Motor neuron (in vitro differentiated cells): ENCODE data around the gene LAMTOR4. TPM values are rescaled to one million over a fixed set of nuclear protein-coding genes. Genes with fewer than 3 reads are reported as not detected.
A peak's percentile ranks its signal among the peaks of the same experiment; 100 is the strongest.

Experiments
- ATAC-seq, 8 experiments: fragments of 200-7000 bp; cut with Tn5 transposase; replicated peaks in 6 of 8; 2 replicates each; pipeline ENCODE4 v1.8.0; 2021; ENCODE audit warnings: mild to moderate bottlenecking in 8 of 8, moderate library complexity in 8 of 8
- H3K27ac ChIP-seq, 2 donors: fragments of 250-450 bp; sonication (Bioruptor Pico); 2 replicates each; pipeline ENCODE4 v1.9.0; 2021; ENCODE audit warnings: antibody characterized with exemption in 2 of 2, mild to moderate bottlenecking in 2 of 2, moderate library complexity in 1 of 2
- H3K4me1 ChIP-seq, 2 donors: fragments of 250-450 bp; sonication (Bioruptor Pico); replicated peaks in 1 of 2; 2 replicates each; pipeline ENCODE4 v1.6.1; 2021; ENCODE audit warnings: antibody characterized with exemption in 2 of 2, mild to moderate bottlenecking in 2 of 2, moderate library complexity in 1 of 2
- H3K4me3 ChIP-seq, 5 donors: fragments of 250-450 bp; sonication (Bioruptor Pico); 2 replicates each; pipeline ENCODE4 v1.9.0; 2021; ENCODE audit warnings: antibody characterized with exemption in 5 of 5, mild to moderate bottlenecking in 5 of 5, moderate library complexity in 4 of 5
- WGBS, 10 experiments: fragments of 450-650 bp; shearing (Covaris generic); methylation state at CpG; one replicate each; pipeline ENCODE4 v1.0.0; 2022; 5-methylcytosine and 5-hydroxymethylcytosine counted together
- in situ Hi-C, 9 experiments: fragments of 400-800 bp; cut with MboI; loops; one replicate each; pipeline ENCODE4 v1.15.0; 2021; ENCODE audit warnings: low sequenced_read_pairs in 9 of 9, low pct_unique_long_range_greater_than_20kb in 2 of 9; ENCODE audit not compliant: unreplicated experiment in 9 of 9
- total RNA-seq, 8 experiments: library from RNA; unstranded; fragments of 300-600 nt; gene quantifications; 2 replicates each; pipeline versions ENCODE4 v1.2.3 to v1.2.4, GENCODE V29; 2022

The LAMTOR4 gene
- total RNA-seq = 100 to 1,000 TPM in 5 of 8 experiments, 10 to 100 TPM in 3; 74.0 to 145 (median 111) TPM

GRCh38 chr7:100148559-100149328, at the start of gene LAMTOR4:
Gene LAMTOR4, plus strand, starts transcription at chr7:100148918. Its CDS starts 55 bp downstream, at chr7:100148973.
- H3K27ac ChIP-seq = peak within 1 kb of the TSS; percentile 78 to 80
- H3K4me1 ChIP-seq = peaks cover 7 to 9% of the 10 kb centered on the region in 2 donors
- 0 to 1% (median 0%) methylated on average over 1 to 14 of the region's 46 CpGs; no CpG with 5 or more reads in 6 of the 10 experiments for WGBS, 10 experiments
- peak; percentile 97 to 98 (median 98) for ATAC-seq
- peak within 1 kb of the TSS; percentile 68 to 90 (median 73) for H3K4me3 ChIP-seq
- in situ Hi-C loops = loop anchor here in 1 of 9 experiments (10.0 kb wide), 1 partner anchor 66 kb away; the partner anchor contains the start of gene PVRIG

DNA sequence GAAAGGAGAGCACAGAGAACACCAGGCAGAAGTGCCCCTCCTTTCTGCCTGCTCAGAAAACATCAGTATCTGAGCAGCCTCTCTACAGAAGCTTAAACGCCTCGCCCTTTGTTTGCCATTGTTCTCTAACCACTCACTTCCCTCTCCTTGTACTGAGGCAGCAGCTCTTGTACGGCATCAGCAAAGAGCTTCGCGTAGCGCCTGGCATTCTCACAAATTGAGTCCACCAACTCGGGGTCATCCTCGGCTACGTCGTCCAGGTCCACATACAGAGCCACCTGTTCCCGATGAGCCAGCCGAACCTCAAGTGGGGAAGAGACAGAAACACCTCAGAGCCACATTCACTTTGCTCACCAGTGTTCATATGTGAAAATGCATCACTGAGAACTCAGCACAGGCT, 49.3 kb upstream of the LAMTOR4 start:
- in situ Hi-C loops = no loop called here
- peak overlapping the region; percentile 75 to 93 for H3K27ac ChIP-seq
- peaks cover 14 to 15% of the 10 kb centered on the region in 2 donors for H3K4me1 ChIP-seq
- peak overlapping the region; percentile 49 to 78 (median 68) for H3K4me3 ChIP-seq
- ATAC-seq = no peak
- 63 to 100% (median 81%) methylated on average over 1 to 11 of the region's 12 CpGs; no CpG with 5 or more reads in 2 of the 10 experiments for WGBS, 10 experiments

DNA sequence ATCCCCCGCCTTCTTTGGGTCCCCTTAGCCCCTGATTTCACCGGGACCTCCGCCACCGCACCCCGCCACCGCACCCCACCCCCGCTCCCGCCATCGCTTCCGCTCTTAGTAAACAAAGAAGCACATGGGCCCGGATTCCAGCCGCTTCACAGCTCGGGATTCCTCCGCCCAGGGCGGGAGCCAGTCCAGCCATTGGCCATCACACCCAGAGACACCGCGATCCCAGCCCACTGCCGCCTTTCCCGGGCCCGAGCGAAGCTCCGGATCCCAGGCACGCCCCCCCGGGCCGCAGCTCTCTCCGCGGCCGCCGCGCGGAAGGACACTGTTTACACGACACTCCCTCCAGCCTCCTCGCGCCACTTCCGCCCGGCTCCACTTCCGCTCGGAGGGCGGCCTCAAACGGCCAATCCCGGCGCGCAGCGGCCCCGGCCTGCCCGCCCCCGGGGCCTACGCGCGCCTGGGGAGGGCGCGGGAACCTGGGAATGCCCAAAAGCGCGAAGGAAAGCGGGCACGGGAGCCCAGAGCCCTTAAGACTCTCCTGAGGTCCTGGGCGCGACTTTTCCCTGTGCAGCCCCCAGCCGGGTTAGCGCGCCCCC, 48.2 kb upstream of the LAMTOR4 start:
- WGBS, 10 experiments = 0 to 1% methylated on average over 4 to 28 of the region's 61 CpGs; no CpG with 5 or more reads in 8 of the 10 experiments
- in situ Hi-C loops = no loop called here
- ATAC-seq = peak; percentile 66 to 76 (median 72)
- peak overlapping the region; percentile 75 to 93 for H3K27ac ChIP-seq
- peak overlapping the region; percentile 49 to 78 (median 68) for H3K4me3 ChIP-seq
- peaks cover 14 to 15% of the 10 kb centered on the region in 2 donors for H3K4me1 ChIP-seq

DNA sequence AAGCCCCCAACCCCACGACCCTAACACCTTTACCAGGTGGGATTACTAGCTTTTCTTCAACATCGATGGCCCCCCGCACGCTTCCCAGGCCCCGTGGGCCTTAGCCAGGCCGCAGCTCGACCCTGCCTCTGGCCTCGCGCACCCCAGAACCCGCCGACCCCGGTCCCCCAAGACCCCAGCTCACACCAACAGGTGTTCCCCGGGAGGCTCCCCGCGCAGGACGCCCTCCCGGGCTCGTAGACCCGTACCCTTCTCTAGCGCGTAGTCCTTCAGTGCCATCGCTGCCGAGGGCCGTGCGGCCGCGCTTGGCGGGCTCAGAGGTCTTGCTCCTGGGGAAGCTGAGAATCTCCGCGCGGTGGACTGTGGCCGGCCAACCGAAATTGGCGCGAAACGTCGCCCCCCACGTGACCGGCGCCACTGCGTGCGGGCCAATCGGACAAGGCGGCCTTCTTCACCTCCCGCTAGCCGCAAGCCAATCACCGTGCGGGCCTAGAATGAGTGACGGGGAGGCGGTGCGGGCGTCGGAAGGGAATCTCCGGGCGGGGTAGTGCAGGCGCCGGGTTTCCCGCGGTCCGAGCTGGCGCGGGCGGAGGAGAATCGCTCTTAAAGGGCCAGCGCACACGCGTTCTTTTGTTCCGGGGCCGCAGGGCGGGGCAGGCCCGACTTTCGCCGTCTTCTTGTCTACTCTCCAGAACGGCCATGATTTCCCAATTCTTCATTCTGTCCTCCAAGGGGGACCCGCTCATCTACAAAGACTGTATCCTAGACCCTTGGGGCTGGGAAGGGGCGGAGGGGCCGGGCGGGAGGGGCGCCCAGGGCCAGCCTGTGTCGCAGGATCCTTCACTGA, 47.5 kb upstream of the LAMTOR4 start, which contains the start of the genes AP4M1 and MCM7:
AP4M1 (plus strand) TSS at position 628 of the 847 bp plus-strand sequence; CDS start at position 700, 72 bp downstream.
MCM7 (minus strand) TSS at position 382 of the 847 bp plus-strand sequence; CDS start at position 279, 103 bp downstream.
- in situ Hi-C loops = no loop called here
- peak; percentile 74 to 84 (median 80) for ATAC-seq

GRCh38 chr7:100102950-100103840, 45.5 kb upstream of the LAMTOR4 start:
- Histone ChIP-seq H3K4me1 (peaks cover 14 to 15% of the 10 kb centered on the region in 2 donors), H3K4me3 (no peak overlapping the region), H3K27ac (no peak overlapping the region)
- in situ Hi-C loops = no loop called here
- ATAC-seq = no peak
- 81 to 100% (median 90%) methylated on average over 1 to 4 of the region's 17 CpGs; no CpG with 5 or more reads in 5 of the 10 experiments for WGBS, 10 experiments

More for the DNA sequence above, 47.5 kb upstream of the LAMTOR4 start, which contains the start of the genes AP4M1 and MCM7:
- Histone ChIP-seq H3K4me3 (peak within 1 kb of the TSS; percentile 49 to 78 (median 68)), H3K4me1 (peaks cover 14 to 15% of the 10 kb centered on the region in 2 donors), H3K27ac (peak within 1 kb of the TSS; percentile 85 to 93)
- 0 to 2% (median 0%) methylated on average over 1 to 13 of the region's 80 CpGs; no CpG with 5 or more reads in 7 of the 10 experiments for WGBS, 10 experiments

DNA sequence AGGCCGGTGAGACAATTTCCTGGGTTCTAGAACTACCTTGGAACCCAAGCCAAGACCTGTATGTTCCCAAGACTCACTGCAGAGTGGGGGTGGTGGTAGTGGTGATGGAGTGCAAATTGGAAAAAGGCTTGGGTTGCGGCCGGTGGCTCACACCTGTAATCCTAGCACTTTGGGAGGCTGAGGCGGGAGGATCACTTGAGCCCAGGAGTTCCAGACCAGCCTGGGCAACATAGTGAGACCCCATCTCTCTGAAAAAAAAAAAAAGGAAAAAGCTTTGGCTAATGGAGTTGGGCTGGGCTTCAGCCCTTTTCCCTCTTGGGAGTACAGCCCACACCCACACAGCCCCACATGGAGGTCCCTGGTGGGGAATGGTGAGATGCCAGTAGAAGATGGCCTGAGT, 43.2 kb upstream of the LAMTOR4 start:
- no peak overlapping the region for H3K4me3 ChIP-seq
- 92 to 100% methylated on average over 1 to 2 of the region's 4 CpGs; no CpG with 5 or more reads in 8 of the 10 experiments for WGBS, 10 experiments
- peaks cover 4% of the 10 kb centered on the region in 2 donors for H3K4me1 ChIP-seq
- in situ Hi-C loops = no loop called here
- H3K27ac ChIP-seq = no peak overlapping the region
- ATAC-seq = no peak

DNA sequence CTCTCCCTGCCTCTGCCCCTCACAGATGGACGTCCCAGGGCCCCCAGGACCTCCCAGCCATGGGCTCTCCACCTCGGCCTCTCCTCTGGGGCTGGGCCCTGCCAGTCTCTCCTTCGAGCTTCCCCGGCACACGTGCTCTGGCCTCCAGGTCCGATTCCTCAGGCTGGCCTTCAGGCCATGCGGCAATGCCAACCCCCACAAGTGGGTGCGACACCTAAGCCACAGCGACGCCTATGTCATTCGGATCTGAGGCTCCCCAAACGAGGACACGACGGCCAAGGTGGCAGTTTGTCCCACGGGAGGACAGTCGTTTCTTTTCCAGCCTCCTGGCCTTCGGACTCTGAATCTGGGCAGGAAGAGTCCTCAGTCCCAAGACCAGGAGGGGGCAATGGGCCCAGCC, 42.1 kb upstream of the LAMTOR4 start:
- peaks cover 4% of the 10 kb centered on the region in 2 donors for H3K4me1 ChIP-seq
- WGBS, 10 experiments = 25 to 90% (median 83%) methylated on average over 2 to 12 of the region's 17 CpGs; no CpG with 5 or more reads in 5 of the 10 experiments
- H3K4me3 ChIP-seq = no peak overlapping the region
- no peak overlapping the region for H3K27ac ChIP-seq
- in situ Hi-C loops = no loop called here
- no peak for ATAC-seq

- in situ Hi-C loops = no loop called here
- no peak overlapping the region for H3K27ac ChIP-seq
- peaks cover 4% of the 10 kb centered on the region in 2 donors for H3K4me1 ChIP-seq
- peak in 3 of 8 experiments; percentile 2 to 12 (median 9) for ATAC-seq
- WGBS, 10 experiments = 60 to 100% (median 100%) methylated on average over 1 to 4 of the region's 25 CpGs; no CpG with 5 or more reads in 5 of the 10 experiments
- H3K4me3 ChIP-seq = no peak overlapping the region
Observed at GRCh38 chr7:100107125-100107737, 41.5 kb upstream of the LAMTOR4 start.

DNA sequence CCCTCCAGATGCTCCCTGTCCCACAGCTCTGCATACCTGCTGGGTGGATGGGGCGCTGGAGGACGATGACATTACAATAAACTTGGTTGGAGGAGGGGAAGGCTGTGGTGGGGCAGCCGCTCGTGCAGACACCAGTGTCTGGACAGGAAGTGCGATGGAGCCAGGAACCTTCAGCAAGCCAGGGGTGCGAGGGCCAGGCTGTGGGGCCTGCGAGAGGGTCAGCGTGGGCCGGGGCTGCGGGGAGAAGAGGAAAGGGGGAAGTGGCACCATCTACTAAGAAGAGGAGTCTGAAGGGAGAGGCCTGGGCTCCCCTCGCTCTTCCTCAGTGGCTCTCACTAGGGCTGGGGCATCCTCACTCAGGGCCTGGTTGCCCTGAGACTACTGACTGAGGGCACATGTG, 40.8 kb upstream of the LAMTOR4 start:
- WGBS, 10 experiments = 80 to 100% (median 98%) methylated on average over 1 to 4 of the region's 11 CpGs; no CpG with 5 or more reads in 6 of the 10 experiments
- ATAC-seq = peak in 1 of 8 experiments; percentile 25
- in situ Hi-C loops = no loop called here

GRCh38 chr7:100109521-100110163, 39.1 kb upstream of the LAMTOR4 start:
- Histone ChIP-seq H3K4me3 (no peak overlapping the region), H3K4me1 (no peaks in the 10 kb centered on the region), H3K27ac (no peak overlapping the region)
- WGBS, 10 experiments = 50 to 100% (median 86%) methylated on average over 1 to 9 of the region's 12 CpGs; no CpG with 5 or more reads in 2 of the 10 experiments
- in situ Hi-C loops = no loop called here
- ATAC-seq = peak in 1 of 8 experiments; percentile 49

More for the DNA sequence above, 40.8 kb upstream of the LAMTOR4 start:
- Histone ChIP-seq H3K4me1 (no peaks in the 10 kb centered on the region), H3K4me3 (no peak overlapping the region), H3K27ac (no peak overlapping the region)

- H3K27ac ChIP-seq = no peak overlapping the region
- 90 to 100% (median 100%) methylated on average over 1 to 5 of the region's 7 CpGs; no CpG with 5 or more reads in 4 of the 10 experiments for WGBS, 10 experiments
- H3K4me3 ChIP-seq = no peak overlapping the region
- in situ Hi-C loops = no loop called here
- ATAC-seq = no peak
- no peaks in the 10 kb centered on the region for H3K4me1 ChIP-seq
Observed at GRCh38 chr7:100111156-100111555, 37.6 kb upstream of the LAMTOR4 start.
